ENCODE results near the gene DNAH3. TPM values are rescaled to one million over a fixed set of nuclear protein-coding genes. Genes with fewer than 3 reads are reported as not detected.

DNAH3 gene
- total and polyA plus RNA-seq, 2 of the 8 experiments (the other 6 are each of a cell fraction or from before 2014, with no cell fraction given), result 0.57 to 0.71 TPM

DNA sequence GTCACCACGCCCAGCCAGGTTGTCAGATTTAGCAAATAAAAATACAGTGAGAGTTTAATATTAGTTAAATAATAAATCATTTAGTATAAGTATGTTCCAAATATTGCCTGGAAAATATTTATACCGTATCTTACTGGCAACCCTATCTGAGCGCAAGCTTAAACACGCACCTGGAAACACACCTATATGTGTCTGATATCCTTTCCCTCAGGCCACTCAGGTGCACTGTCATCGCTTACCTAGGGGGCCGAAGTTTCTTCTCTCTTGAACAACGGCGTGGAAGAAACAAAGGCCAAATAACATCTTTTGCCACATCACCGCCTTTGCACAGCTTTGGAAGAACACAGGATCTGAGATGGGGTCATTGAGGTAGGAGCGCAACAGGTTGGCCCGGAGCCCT lies 196.1 kb downstream of the DNAH3 start (continued):
- TF ChIP-seq, protein P1, sequence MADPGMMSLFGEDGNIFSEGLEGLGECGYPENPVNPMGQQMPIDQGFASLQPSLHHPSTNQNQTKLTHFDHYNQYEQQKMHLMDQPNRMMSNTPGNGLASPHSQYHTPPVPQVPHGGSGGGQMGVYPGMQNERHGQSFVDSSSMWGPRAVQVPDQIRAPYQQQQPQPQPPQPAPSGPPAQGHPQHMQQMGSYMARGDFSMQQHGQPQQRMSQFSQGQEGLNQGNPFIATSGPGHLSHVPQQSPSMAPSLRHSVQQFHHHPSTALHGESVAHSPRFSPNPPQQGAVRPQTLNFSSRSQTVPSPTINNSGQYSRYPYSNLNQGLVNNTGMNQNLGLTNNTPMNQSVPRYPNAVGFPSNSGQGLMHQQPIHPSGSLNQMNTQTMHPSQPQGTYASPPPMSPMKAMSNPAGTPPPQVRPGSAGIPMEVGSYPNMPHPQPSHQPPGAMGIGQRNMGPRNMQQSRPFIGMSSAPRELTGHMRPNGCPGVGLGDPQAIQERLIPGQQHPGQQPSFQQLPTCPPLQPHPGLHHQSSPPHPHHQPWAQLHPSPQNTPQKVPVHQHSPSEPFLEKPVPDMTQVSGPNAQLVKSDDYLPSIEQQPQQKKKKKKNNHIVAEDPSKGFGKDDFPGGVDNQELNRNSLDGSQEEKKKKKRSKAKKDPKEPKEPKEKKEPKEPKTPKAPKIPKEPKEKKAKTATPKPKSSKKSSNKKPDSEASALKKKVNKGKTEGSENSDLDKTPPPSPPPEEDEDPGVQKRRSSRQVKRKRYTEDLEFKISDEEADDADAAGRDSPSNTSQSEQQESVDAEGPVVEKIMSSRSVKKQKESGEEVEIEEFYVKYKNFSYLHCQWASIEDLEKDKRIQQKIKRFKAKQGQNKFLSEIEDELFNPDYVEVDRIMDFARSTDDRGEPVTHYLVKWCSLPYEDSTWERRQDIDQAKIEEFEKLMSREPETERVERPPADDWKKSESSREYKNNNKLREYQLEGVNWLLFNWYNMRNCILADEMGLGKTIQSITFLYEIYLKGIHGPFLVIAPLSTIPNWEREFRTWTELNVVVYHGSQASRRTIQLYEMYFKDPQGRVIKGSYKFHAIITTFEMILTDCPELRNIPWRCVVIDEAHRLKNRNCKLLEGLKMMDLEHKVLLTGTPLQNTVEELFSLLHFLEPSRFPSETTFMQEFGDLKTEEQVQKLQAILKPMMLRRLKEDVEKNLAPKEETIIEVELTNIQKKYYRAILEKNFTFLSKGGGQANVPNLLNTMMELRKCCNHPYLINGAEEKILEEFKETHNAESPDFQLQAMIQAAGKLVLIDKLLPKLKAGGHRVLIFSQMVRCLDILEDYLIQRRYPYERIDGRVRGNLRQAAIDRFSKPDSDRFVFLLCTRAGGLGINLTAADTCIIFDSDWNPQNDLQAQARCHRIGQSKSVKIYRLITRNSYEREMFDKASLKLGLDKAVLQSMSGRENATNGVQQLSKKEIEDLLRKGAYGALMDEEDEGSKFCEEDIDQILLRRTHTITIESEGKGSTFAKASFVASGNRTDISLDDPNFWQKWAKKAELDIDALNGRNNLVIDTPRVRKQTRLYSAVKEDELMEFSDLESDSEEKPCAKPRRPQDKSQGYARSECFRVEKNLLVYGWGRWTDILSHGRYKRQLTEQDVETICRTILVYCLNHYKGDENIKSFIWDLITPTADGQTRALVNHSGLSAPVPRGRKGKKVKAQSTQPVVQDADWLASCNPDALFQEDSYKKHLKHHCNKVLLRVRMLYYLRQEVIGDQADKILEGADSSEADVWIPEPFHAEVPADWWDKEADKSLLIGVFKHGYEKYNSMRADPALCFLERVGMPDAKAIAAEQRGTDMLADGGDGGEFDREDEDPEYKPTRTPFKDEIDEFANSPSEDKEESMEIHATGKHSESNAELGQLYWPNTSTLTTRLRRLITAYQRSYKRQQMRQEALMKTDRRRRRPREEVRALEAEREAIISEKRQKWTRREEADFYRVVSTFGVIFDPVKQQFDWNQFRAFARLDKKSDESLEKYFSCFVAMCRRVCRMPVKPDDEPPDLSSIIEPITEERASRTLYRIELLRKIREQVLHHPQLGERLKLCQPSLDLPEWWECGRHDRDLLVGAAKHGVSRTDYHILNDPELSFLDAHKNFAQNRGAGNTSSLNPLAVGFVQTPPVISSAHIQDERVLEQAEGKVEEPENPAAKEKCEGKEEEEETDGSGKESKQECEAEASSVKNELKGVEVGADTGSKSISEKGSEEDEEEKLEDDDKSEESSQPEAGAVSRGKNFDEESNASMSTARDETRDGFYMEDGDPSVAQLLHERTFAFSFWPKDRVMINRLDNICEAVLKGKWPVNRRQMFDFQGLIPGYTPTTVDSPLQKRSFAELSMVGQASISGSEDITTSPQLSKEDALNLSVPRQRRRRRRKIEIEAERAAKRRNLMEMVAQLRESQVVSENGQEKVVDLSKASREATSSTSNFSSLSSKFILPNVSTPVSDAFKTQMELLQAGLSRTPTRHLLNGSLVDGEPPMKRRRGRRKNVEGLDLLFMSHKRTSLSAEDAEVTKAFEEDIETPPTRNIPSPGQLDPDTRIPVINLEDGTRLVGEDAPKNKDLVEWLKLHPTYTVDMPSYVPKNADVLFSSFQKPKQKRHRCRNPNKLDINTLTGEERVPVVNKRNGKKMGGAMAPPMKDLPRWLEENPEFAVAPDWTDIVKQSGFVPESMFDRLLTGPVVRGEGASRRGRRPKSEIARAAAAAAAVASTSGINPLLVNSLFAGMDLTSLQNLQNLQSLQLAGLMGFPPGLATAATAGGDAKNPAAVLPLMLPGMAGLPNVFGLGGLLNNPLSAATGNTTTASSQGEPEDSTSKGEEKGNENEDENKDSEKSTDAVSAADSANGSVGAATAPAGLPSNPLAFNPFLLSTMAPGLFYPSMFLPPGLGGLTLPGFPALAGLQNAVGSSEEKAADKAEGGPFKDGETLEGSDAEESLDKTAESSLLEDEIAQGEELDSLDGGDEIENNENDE (IDR thresholded peaks at IDR 0.05; ENCODE audit: insufficient replicate concordance, low read length), result no peak
- no peak for TF ChIP-seq SP4 (IDR thresholded peaks at IDR 0.05; ENCODE audit: low read length)
- no peak for TF ChIP-seq GTF2F1 (IDR thresholded peaks at IDR 0.05; ENCODE audit: borderline replicate concordance, low read depth, low read length)
- no peak for TF ChIP-seq RXRA (IDR thresholded peaks at IDR 0.05; ENCODE audit: insufficient read depth, low read depth, low read length)
- no peak for TF ChIP-seq USF2 (IDR thresholded peaks at IDR 0.05; ENCODE audit: low read length)
- TF ChIP-seq ATF2 (IDR thresholded peaks at IDR 0.05; ENCODE audit: low read length), result no peak

All from H1 (cell line).